Neural crest cell (in vitro differentiated cells): ENCODE data around the gene CUX1. TPM values are rescaled to one million over a fixed set of nuclear protein-coding genes. Genes with fewer than 3 reads are reported as not detected.

Source experiments
- DNase-seq: peaks from one replicate; pipeline ENCODE4 v3.0.0; 2021; ENCODE audit warnings: low read depth, mixed read lengths, low spot score
- H3K27ac Mint-ChIP-seq: one replicate; pipeline ENCODE4 v1.8.0; 2021; ENCODE audit warnings: mild to moderate bottlenecking, mixed read lengths; ENCODE audit not compliant: unreplicated experiment
- H3K27me3 Mint-ChIP-seq: 2 replicates; pipeline ENCODE4 v1.8.0; 2021; ENCODE audit warnings: low read depth, mild to moderate bottlenecking, mixed read lengths
- H3K36me3 Mint-ChIP-seq: 2 replicates; pipeline ENCODE4 v1.8.0; 2021; ENCODE audit warnings: low read depth, mild to moderate bottlenecking, mixed read lengths
- H3K4me1 Mint-ChIP-seq: 2 replicates; pipeline ENCODE4 v1.8.0; 2021; ENCODE audit warnings: mixed read lengths
- H3K4me3 Mint-ChIP-seq: one replicate; pipeline ENCODE4 v1.8.0; 2021; ENCODE audit warnings: mild to moderate bottlenecking, mixed read lengths
- H3K9me3 Mint-ChIP-seq: 2 replicates; pipeline ENCODE4 v1.8.0; 2021; ENCODE audit warnings: mixed read lengths
- CTCF ChIP-seq: fragments of 200-600 bp; sonication (generic); conservative IDR thresholded peaks from 2 replicates; pipeline ENCODE4 v1.5.0; 2021; ENCODE audit warnings: antibody characterized with exemption, mild to moderate bottlenecking
- total RNA-seq: library from RNA; stranded (reverse); gene quantifications from 2 replicates; pipeline ENCODE4 v1.2.1, GENCODE V29; 2021

Gene CUX1
- total RNA-seq, 1 donor from 2014 or later: 60.0 TPM

GRCh38 chr7:101862280-101863220, 45.1 kb downstream of the CUX1 start:
- TF ChIP-seq CTCF: no peak
- Mint-ChIP-seq H3K27me3 (no peaks in the 10 kb centered on the region), H3K36me3 (no peaks in the 10 kb centered on the region), H3K27ac (no peak overlapping the region), H3K4me1 (peaks cover 49% of the 10 kb centered on the region), H3K4me3 (no peak overlapping the region), H3K9me3 (no peaks in the 10 kb centered on the region)
- no peak for DNase-seq

DNA sequence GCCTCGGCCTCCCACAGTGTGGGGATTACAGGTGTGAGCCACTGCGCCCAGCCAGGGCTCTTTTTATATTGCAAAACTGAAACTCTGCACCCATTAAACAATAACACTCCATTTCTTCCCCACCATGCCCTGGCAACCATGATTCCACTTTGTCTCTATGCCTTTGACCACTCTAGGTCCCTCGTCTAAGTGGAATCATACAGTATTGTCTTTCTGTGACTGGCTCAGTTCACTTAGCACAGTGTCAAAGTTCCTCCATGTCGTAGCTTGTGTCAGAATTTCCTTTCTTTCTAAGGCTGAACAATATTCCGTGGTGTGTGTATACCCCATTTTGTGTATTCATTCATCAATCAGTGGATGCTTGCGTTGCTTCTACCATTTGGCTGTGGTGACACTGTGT, 46.2 kb downstream of the CUX1 start:
- Mint-ChIP-seq H3K36me3 (no peaks in the 10 kb centered on the region), H3K27me3 (no peaks in the 10 kb centered on the region), H3K4me3 (no peak overlapping the region), H3K4me1 (peaks cover 50% of the 10 kb centered on the region), H3K9me3 (no peaks in the 10 kb centered on the region), H3K27ac (no peak overlapping the region)
- TF ChIP-seq CTCF: no peak
- no peak for DNase-seq

GRCh38 chr7:101864039-101864438, 46.6 kb downstream of the CUX1 start:
- Mint-ChIP-seq H3K27ac (no peak overlapping the region), H3K27me3 (no peaks in the 10 kb centered on the region), H3K4me3 (no peak overlapping the region), H3K9me3 (no peaks in the 10 kb centered on the region), H3K4me1 (peaks cover 53% of the 10 kb centered on the region), H3K36me3 (no peaks in the 10 kb centered on the region)
- TF ChIP-seq CTCF: no peak
- DNase-seq: no peak

GRCh38 chr7:101865031-101865430, 47.6 kb downstream of the CUX1 start:
- H3K36me3 Mint-ChIP-seq: no peaks in the 10 kb centered on the region
- no peak for DNase-seq
- no peaks in the 10 kb centered on the region for H3K27me3 Mint-ChIP-seq
- no peak overlapping the region for H3K4me3 Mint-ChIP-seq
- TF ChIP-seq CTCF: no peak
- no peak overlapping the region for H3K27ac Mint-ChIP-seq
- no peaks in the 10 kb centered on the region for H3K9me3 Mint-ChIP-seq
- peaks cover 55% of the 10 kb centered on the region for H3K4me1 Mint-ChIP-seq

- Mint-ChIP-seq H3K36me3 (no peaks in the 10 kb centered on the region), H3K4me1 (peaks cover 56% of the 10 kb centered on the region), H3K4me3 (no peak overlapping the region), H3K27ac (no peak overlapping the region), H3K27me3 (no peaks in the 10 kb centered on the region), H3K9me3 (no peaks in the 10 kb centered on the region)
- no peak for TF ChIP-seq CTCF
- no peak for DNase-seq
These were observed 48.0 kb downstream of the CUX1 start for GRCh38 chr7:101865455-101865854.
